Neural cell (in vitro differentiated cells): ENCODE results near the gene RFWD3.

Experiments used
- CTCF ChIP-seq: fragments of 450-650 bp; IDR thresholded peaks from 2 replicates; pipeline ENCODE4 v1.5.1; 2014; ENCODE audit warnings: antibody characterized with exemption, mild to moderate bottlenecking, moderate library complexity; ENCODE audit not compliant: poor library complexity, severe bottlenecking
- EZH2 ChIP-seq: fragments of 200-600, 300-800 bp; shearing (Covaris generic), sonication (generic); IDR thresholded peaks from 2 replicates; pipeline ENCODE4 v1.6.1; 2014; ENCODE audit warnings: antibody characterized with exemption, low read length, borderline replicate concordance, mild to moderate bottlenecking; ENCODE audit not compliant: insufficient read depth, poor library complexity, severe bottlenecking
- RAD21 ChIP-seq: fragments of 450-650 bp; conservative IDR thresholded peaks from 2 replicates; pipeline ENCODE4 v1.6.1; 2014; ENCODE audit warnings: antibody characterized with exemption, mild to moderate bottlenecking, moderate library complexity

GRCh38 chr16:74677868-74678267 is 11.2 kb upstream of the RFWD3 start:
- TF ChIP-seq RAD21 (no peak), EZH2 (no peak), CTCF (no peak)
